ENCODE data around the gene PTPRM.

Gene PTPRM

GRCh38 chr18:7803956-7804469, 236.9 kb downstream of the PTPRM start:
- H3K9me3 ChIP-seq (ENCODE audit: insufficient read depth, low read length), result no peaks in the 10 kb centered on the region
- H3K27me3 ChIP-seq (ENCODE audit: low read length), result no peaks in the 10 kb centered on the region
- no peak overlapping the region for H3K27ac ChIP-seq (ENCODE audit: low read depth, low read length)
- no peaks in the 10 kb centered on the region for H4K20me1 ChIP-seq (ENCODE audit: low read depth, low read length)
- no peak overlapping the region for H2AFZ ChIP-seq (ENCODE audit: low read depth, low read length, severe bottlenecking)
- H3K9ac ChIP-seq (ENCODE audit: low read length), result no peak overlapping the region
- no peak for TF ChIP-seq EZH2phosphoT487 (conservative IDR thresholded peaks at IDR 0.05; ENCODE audit: low read length)
- H3K79me2 ChIP-seq (ENCODE audit: insufficient read depth, low read length), result no peaks in the 10 kb centered on the region
- H3K36me3 ChIP-seq (ENCODE audit: low read length), result no peaks in the 10 kb centered on the region
- no peaks in the 10 kb centered on the region for H3K9me2 ChIP-seq (replicated peaks; ENCODE audit: insufficient read depth, low read length)
- H3F3A ChIP-seq (ENCODE audit: insufficient read depth), result no peaks in the 10 kb centered on the region
- no peak overlapping the region for H3K4me2 ChIP-seq (ENCODE audit: low read depth, low read length, poor library complexity, severe bottlenecking)
- H3K4me3 ChIP-seq (ENCODE audit: insufficient read depth, low read length, poor library complexity, severe bottlenecking), result no peak overlapping the region

GRCh38 chr18:7805096-7805495, 238.0 kb downstream of the PTPRM start:
- H3F3A ChIP-seq (ENCODE audit: insufficient read depth), result no peaks in the 10 kb centered on the region
- no peaks in the 10 kb centered on the region for H3K9me3 ChIP-seq (ENCODE audit: insufficient read depth, low read length)
- H3K4me3 ChIP-seq (ENCODE audit: insufficient read depth, low read length, poor library complexity, severe bottlenecking), result no peak overlapping the region

GRCh38 chr18:7805880-7806279, 238.8 kb downstream of the PTPRM start:
- Histone ChIP-seq H3K27ac (ENCODE audit: low read depth, low read length) (no peak overlapping the region), H3K27me3 (ENCODE audit: low read length) (no peaks in the 10 kb centered on the region), H3K4me3 (ENCODE audit: insufficient read depth, low read length, poor library complexity, severe bottlenecking) (no peak overlapping the region), H2AFZ (ENCODE audit: low read depth, low read length, severe bottlenecking) (no peak overlapping the region), H3F3A (ENCODE audit: insufficient read depth) (no peaks in the 10 kb centered on the region), H4K20me1 (ENCODE audit: low read depth, low read length) (no peaks in the 10 kb centered on the region), H3K9me3 (ENCODE audit: insufficient read depth, low read length) (no peaks in the 10 kb centered on the region), H3K9ac (ENCODE audit: low read length) (no peak overlapping the region), H3K4me2 (ENCODE audit: low read depth, low read length, poor library complexity, severe bottlenecking) (no peak overlapping the region), H3K36me3 (ENCODE audit: low read length) (no peaks in the 10 kb centered on the region), H3K79me2 (ENCODE audit: insufficient read depth, low read length) (no peaks in the 10 kb centered on the region), H3K9me2 (replicated peaks; ENCODE audit: insufficient read depth, low read length) (no peaks in the 10 kb centered on the region)
- TF ChIP-seq, protein P1, sequence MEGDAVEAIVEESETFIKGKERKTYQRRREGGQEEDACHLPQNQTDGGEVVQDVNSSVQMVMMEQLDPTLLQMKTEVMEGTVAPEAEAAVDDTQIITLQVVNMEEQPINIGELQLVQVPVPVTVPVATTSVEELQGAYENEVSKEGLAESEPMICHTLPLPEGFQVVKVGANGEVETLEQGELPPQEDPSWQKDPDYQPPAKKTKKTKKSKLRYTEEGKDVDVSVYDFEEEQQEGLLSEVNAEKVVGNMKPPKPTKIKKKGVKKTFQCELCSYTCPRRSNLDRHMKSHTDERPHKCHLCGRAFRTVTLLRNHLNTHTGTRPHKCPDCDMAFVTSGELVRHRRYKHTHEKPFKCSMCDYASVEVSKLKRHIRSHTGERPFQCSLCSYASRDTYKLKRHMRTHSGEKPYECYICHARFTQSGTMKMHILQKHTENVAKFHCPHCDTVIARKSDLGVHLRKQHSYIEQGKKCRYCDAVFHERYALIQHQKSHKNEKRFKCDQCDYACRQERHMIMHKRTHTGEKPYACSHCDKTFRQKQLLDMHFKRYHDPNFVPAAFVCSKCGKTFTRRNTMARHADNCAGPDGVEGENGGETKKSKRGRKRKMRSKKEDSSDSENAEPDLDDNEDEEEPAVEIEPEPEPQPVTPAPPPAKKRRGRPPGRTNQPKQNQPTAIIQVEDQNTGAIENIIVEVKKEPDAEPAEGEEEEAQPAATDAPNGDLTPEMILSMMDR (IDR thresholded peaks at IDR 0.05; ENCODE audit: insufficient read depth, low read length, poor library complexity, severe bottlenecking), result no peak
- no peak for TF ChIP-seq EZH2phosphoT487 (conservative IDR thresholded peaks at IDR 0.05; ENCODE audit: low read length)

More at GRCh38 chr18:7805096-7805495, 238.0 kb downstream of the PTPRM start:
- H3K36me3 ChIP-seq (ENCODE audit: low read length), result no peaks in the 10 kb centered on the region
- H3K27ac ChIP-seq (ENCODE audit: low read depth, low read length), result no peak overlapping the region
- no peaks in the 10 kb centered on the region for H3K79me2 ChIP-seq (ENCODE audit: insufficient read depth, low read length)
- H2AFZ ChIP-seq (ENCODE audit: low read depth, low read length, severe bottlenecking), result no peak overlapping the region
- no peaks in the 10 kb centered on the region for H3K27me3 ChIP-seq (ENCODE audit: low read length)
- no peak overlapping the region for H3K9ac ChIP-seq (ENCODE audit: low read length)
- no peaks in the 10 kb centered on the region for H3K9me2 ChIP-seq (replicated peaks; ENCODE audit: insufficient read depth, low read length)
- no peak for TF ChIP-seq EZH2phosphoT487 (conservative IDR thresholded peaks at IDR 0.05; ENCODE audit: low read length)
- TF ChIP-seq, protein P1 (IDR thresholded peaks at IDR 0.05; ENCODE audit: insufficient read depth, low read length, poor library complexity, severe bottlenecking), result no peak
- no peaks in the 10 kb centered on the region for H4K20me1 ChIP-seq (ENCODE audit: low read depth, low read length)
- no peak overlapping the region for H3K4me2 ChIP-seq (ENCODE audit: low read depth, low read length, poor library complexity, severe bottlenecking)

GRCh38 chr18:7807936-7808453, 240.9 kb downstream of the PTPRM start:
- Histone ChIP-seq H3K9me2 (replicated peaks; ENCODE audit: insufficient read depth, low read length) (no peaks in the 10 kb centered on the region), H2AFZ (ENCODE audit: low read depth, low read length, severe bottlenecking) (no peak overlapping the region), H3K79me2 (ENCODE audit: insufficient read depth, low read length) (no peaks in the 10 kb centered on the region), H3F3A (ENCODE audit: insufficient read depth) (no peaks in the 10 kb centered on the region), H3K4me2 (ENCODE audit: low read depth, low read length, poor library complexity, severe bottlenecking) (no peak overlapping the region), H3K27ac (ENCODE audit: low read depth, low read length) (no peak overlapping the region), H3K36me3 (ENCODE audit: low read length) (no peaks in the 10 kb centered on the region), H4K20me1 (ENCODE audit: low read depth, low read length) (no peaks in the 10 kb centered on the region), H3K9me3 (ENCODE audit: insufficient read depth, low read length) (no peaks in the 10 kb centered on the region), H3K9ac (ENCODE audit: low read length) (no peak overlapping the region), H3K4me3 (ENCODE audit: insufficient read depth, low read length, poor library complexity, severe bottlenecking) (no peak overlapping the region), H3K27me3 (ENCODE audit: low read length) (no peaks in the 10 kb centered on the region)
- TF ChIP-seq, protein P1 (IDR thresholded peaks at IDR 0.05; ENCODE audit: insufficient read depth, low read length, poor library complexity, severe bottlenecking), result no peak
- no peak for TF ChIP-seq EZH2phosphoT487 (conservative IDR thresholded peaks at IDR 0.05; ENCODE audit: low read length)

Measured in SU-DHL-6 (cell line).